ENCODE data around the gene ARMC9.
A peak's percentile ranks its signal among the peaks of the same experiment; 100 is the strongest.

ARMC9 gene

DNA sequence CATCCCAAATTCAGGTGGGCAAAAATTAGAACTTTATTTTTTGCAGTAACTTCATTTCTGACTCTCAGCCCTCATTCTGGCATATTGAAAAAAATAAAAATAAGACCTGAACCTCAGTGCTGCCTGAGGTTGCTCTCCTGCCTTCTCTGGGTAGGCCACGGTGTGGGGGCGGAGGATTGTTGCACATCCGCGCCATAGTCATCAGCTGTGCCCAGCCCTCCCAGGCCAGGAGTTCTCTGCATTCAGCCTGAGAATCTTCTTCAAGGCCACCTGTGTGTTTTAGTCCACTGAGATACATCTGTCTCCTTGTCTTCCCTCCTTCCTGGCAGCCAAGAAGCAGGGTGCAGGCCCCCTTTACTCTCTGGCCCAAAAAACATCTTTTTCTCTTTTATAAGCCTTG lies 94.7 kb downstream of the ARMC9 start:
- H3K4me3 ChIP-seq (ENCODE audit: low read depth, low read length), result no peak overlapping the region
- TF ChIP-seq, protein P1, sequence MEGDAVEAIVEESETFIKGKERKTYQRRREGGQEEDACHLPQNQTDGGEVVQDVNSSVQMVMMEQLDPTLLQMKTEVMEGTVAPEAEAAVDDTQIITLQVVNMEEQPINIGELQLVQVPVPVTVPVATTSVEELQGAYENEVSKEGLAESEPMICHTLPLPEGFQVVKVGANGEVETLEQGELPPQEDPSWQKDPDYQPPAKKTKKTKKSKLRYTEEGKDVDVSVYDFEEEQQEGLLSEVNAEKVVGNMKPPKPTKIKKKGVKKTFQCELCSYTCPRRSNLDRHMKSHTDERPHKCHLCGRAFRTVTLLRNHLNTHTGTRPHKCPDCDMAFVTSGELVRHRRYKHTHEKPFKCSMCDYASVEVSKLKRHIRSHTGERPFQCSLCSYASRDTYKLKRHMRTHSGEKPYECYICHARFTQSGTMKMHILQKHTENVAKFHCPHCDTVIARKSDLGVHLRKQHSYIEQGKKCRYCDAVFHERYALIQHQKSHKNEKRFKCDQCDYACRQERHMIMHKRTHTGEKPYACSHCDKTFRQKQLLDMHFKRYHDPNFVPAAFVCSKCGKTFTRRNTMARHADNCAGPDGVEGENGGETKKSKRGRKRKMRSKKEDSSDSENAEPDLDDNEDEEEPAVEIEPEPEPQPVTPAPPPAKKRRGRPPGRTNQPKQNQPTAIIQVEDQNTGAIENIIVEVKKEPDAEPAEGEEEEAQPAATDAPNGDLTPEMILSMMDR (IDR thresholded peaks at IDR 0.05; ENCODE audit: borderline replicate concordance, insufficient read depth, low read depth, low read length), result no peak

DNA sequence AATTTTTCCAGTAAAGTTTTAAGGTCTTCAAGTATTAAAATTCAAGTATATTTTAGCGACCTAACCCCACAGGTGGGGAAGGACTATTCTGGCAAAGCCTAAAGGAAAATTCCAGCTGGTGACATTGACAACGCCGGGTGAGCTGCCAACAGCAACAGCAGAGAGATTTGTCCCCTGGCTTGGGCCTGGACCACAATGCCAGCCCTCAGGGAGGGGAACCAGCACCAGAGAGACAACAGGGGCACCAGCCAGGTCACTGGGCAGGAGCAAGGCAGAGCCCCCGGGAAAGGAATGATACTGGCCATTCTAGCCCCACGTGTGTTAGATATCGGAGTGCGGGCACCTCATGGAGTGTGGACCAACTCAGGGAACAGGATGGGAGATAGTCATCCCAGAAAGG lies 95.7 kb downstream of the ARMC9 start:
- no peak overlapping the region for H3K4me3 ChIP-seq (ENCODE audit: low read depth, low read length)
- TF ChIP-seq, protein P1 (IDR thresholded peaks at IDR 0.05; ENCODE audit: borderline replicate concordance, insufficient read depth, low read depth, low read length), result no peak

DNA sequence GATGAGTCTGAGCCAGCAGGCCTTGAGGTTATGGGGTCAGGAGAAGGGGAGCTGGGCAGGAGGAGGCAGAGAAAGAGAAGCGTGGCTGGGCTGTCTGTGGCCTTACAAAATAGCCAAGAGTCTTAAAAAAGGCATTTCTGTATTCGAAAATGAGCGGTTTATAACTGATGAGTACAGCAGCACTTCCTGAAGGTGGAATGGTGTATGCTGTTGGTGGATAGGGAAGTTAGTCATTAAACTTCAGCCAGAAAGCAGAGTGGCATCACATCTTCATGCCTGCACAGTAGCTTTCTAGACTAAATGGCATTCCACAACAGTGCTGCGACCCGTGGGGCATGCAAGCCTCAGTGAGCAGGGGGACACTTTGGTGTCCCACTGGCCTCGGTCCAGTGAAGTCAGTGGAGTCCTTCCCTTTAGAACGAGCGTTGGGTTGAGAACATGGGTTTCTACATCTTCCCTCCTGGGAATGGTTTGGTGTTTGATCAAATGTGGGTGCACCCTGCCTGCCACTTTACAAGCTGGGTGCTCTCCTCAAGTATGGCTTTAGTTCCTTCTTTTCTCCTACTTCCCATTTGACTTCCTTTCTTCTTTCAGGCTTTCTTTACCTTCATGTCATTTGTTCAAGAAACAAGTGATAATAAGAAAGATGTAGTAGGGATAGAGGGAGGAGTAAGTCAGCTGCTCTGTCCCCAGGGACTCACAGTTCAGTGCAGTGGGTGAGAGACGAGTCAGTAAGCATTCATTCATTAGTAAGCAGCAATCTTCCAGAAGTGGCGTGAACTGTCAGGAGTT lies 96.3 kb downstream of the ARMC9 start:
- no peak overlapping the region for H3K4me3 ChIP-seq (ENCODE audit: low read depth, low read length)
- TF ChIP-seq, protein P1 (IDR thresholded peaks at IDR 0.05; ENCODE audit: borderline replicate concordance, insufficient read depth, low read depth, low read length), result no peak

DNA sequence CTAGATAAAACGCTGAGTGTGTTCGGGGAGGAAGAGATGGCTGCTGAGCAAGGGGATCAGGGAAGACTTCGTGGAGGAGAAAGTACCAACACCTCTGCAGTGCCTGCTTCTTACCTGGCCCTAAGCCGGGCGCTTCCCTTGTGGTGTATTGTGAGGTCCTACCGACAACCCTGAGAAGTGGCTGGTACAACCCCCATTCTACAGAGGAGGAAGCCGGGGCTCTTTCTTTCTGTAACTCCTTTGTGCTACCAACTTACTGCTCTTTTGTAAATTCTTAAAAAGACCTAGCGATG lies 96.9 kb downstream of the ARMC9 start:
- H3K4me3 ChIP-seq (ENCODE audit: low read depth, low read length), result no peak overlapping the region
- TF ChIP-seq, protein P1 (IDR thresholded peaks at IDR 0.05; ENCODE audit: borderline replicate concordance, insufficient read depth, low read depth, low read length), result no peak

DNA sequence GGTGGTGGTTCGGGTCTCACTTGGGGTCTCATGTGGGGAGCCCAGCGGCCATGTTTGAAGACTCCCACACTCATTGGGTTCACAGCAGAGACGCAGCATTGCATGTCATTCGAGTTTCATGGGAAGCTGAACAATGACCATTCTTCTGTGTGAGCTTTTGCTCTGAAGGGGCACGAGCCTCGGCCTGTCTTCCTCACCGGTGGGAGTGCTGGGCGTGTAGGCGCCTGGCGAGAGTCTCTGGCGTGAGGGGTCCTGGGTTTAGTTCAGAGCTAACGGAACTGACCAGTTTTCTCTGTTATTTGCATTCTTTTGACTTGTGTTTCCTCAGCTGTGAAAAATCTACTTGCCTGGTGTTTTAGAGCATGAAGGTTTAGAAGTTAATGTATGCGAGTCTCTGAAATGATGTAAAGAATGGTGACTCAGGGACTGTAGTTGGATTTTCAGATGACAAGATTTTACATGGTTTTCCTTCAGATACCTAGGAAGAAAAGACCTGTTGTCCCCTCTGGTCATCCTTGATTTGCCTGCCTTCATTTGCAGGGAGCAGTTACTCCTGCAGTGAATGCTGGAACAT lies 98.1 kb downstream of the ARMC9 start:
- no peak overlapping the region for H3K4me3 ChIP-seq (ENCODE audit: low read depth, low read length)
- TF ChIP-seq, protein P1 (IDR thresholded peaks at IDR 0.05; ENCODE audit: borderline replicate concordance, insufficient read depth, low read depth, low read length), result no peak

DNA sequence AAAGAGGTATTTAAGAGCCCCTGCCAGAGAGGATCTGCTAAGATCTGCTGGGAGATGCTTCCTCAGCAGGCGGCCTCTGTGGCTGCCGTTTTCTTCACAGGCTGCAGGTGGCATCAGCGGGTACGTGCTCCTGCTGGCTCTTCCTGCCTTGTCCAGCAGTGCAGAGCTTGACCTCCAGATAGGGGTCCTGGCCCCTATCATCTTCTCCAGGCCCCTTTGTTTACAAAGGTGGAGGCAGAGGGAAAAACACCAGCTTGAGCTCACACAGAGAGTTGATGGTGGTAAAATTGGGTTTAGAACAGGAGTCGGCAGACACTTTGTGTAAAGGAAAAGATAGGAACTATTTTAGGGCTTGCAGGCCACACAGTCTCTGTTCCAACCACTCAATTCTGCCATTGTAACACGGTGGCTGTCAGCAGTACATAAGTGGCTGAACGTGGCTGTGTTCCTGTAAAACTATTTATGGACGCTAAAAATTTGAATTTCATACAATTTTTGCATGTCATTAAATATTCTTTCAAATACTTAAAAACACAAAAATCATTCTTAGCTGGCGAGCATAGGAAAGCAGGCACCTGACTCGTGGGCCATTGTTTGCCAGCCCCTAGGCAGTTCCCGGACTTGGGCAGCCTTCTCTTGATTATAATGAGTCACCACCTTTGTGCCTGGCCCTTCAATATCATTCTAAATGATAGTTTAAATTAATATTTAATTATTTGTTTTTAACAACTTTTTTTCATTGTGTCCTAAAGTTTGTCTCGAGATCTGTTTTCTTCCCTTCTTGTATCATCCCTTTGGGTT lies 98.9 kb downstream of the ARMC9 start:
- H3K4me3 ChIP-seq (ENCODE audit: low read depth, low read length), result no peak overlapping the region
- TF ChIP-seq, protein P1 (IDR thresholded peaks at IDR 0.05; ENCODE audit: borderline replicate concordance, insufficient read depth, low read depth, low read length), result peak; percentile 90

Data from GM12875 (cell line).